H1 (cell line): ENCODE measurements around the gene DHRS3. TPM values are rescaled to one million over a fixed set of nuclear protein-coding genes. Genes with fewer than 3 reads are reported as not detected.
A peak's percentile ranks its signal among the peaks of the same experiment; 100 is the strongest.

Source experiments
- CTCF ChIA-PET: fragments of 300-600 bp; sonication (Branson Sonifier 250); formaldehyde crosslinking; loops from one replicate; lab custom pipeline; 2021; ENCODE audit not compliant: partially characterized antibody; lab: Charles Lee
- POLR2A ChIA-PET: fragments of 300-600 bp; sonication (Branson Sonifier 250); formaldehyde crosslinking; loops from one replicate; lab custom pipeline; 2021; ENCODE audit warnings: inconsistent platforms; ENCODE audit not compliant: partially characterized antibody; lab: Charles Lee
- DNase-seq, 2 experiments: peaks; one replicate each; pipeline versions ENCODE4 v3.0.0 to v3.0.0-alpha.2; 2010 to 2022; ENCODE audit warnings: low spot score in 2 of 2, low read depth in 1 of 2, mixed read lengths in 1 of 2
- FAIRE-seq: peaks from 2 replicates; lab custom pipeline; 2011; peaks lifted over from hg19 to GRCh38; lab: Jason Lieb, UNC
- H2AFZ ChIP-seq: 2 replicates; pipeline ENCODE4 v1.8.1; 2012; ENCODE audit warnings: low read length, inconsistent platforms
- H2AK5ac ChIP-seq: 2 replicates; pipeline ENCODE4 v1.6.1; 2013; ENCODE audit warnings: low read depth, low read length
- H2BK120ac ChIP-seq: replicated peaks from 2 replicates; pipeline ENCODE3; 2013; ENCODE audit warnings: low read depth, low read length, inconsistent platforms
- H2BK12ac ChIP-seq: 2 replicates; pipeline ENCODE4 v1.6.1; 2013; ENCODE audit warnings: low read depth, low read length
- H2BK15ac ChIP-seq: 2 replicates; pipeline ENCODE4 v1.6.1; 2013; ENCODE audit warnings: low read length
- H2BK20ac ChIP-seq: 2 replicates; pipeline ENCODE4 v1.6.1; 2013; ENCODE audit warnings: low read length
- H2BK5ac ChIP-seq: 2 replicates; pipeline ENCODE4 v1.6.1; 2013; ENCODE audit warnings: low read depth, low read length
- H3K14ac ChIP-seq: 2 replicates; pipeline ENCODE4 v1.6.1; 2013; ENCODE audit warnings: inconsistent platforms; ENCODE audit not compliant: insufficient read length
- H3K18ac ChIP-seq: 2 replicates; pipeline ENCODE4 v1.6.1; 2013; ENCODE audit warnings: low read length; ENCODE audit errors: extremely low read depth
- H3K23ac ChIP-seq: 2 replicates; pipeline ENCODE4 v1.6.1; 2013; ENCODE audit warnings: inconsistent platforms; ENCODE audit not compliant: insufficient read length
- H3K23me2 ChIP-seq: 2 replicates; pipeline ENCODE4 v1.6.1; 2013; ENCODE audit warnings: low read depth, low read length
- H3K27ac ChIP-seq: 2 replicates; pipeline ENCODE4 v1.6.1; 2011; ENCODE audit warnings: low read depth, low read length, inconsistent platforms
- H3K27me3 ChIP-seq, 4 experiments: replicated peaks in 1 of 4; 1 replicate in 1 of 4; 2 replicates in 3 of 4; pipeline versions ENCODE4 v1.6.1 to v1.8.1; 2011 to 2013; ENCODE audit warnings: low read length in 3 of 4, mild to moderate bottlenecking in 3 of 4, inconsistent platforms in 2 of 4, mixed read lengths in 2 of 4, moderate library complexity in 1 of 4; ENCODE audit not compliant: control insufficient read depth in 3 of 4, insufficient read depth in 3 of 4; ENCODE audit errors: extremely low read depth in 1 of 4
- H3K36me3 ChIP-seq, 4 experiments: 2 replicates each; pipeline versions ENCODE4 v1.6.1 to v1.8.1; 2011 to 2013; ENCODE audit warnings: mild to moderate bottlenecking in 4 of 4, low read length in 3 of 4, moderate library complexity in 2 of 4, control low read depth in 1 of 4, inconsistent platforms in 1 of 4; ENCODE audit not compliant: insufficient read depth in 4 of 4, control insufficient read depth in 2 of 4
- H3K4ac ChIP-seq: replicated peaks from 2 replicates; pipeline ENCODE3; 2013; ENCODE audit warnings: low read length, low read depth, mixed read lengths, inconsistent platforms; ENCODE audit not compliant: insufficient read length
- H3K4me1 ChIP-seq, 4 experiments: replicated peaks in 1 of 4; 1 replicate in 1 of 4; 2 replicates in 3 of 4; pipeline versions ENCODE4 v1.6.1 to v1.8.1; 2011 to 2013; ENCODE audit warnings: low read length in 3 of 4, inconsistent platforms in 2 of 4, mixed read lengths in 1 of 4; ENCODE audit not compliant: insufficient read depth in 4 of 4, control insufficient read depth in 3 of 4
- H3K4me2 ChIP-seq, 2 experiments: 2 replicates each; pipeline versions ENCODE4 v1.6.1 to v1.8.1; 2011 to 2013; ENCODE audit warnings: low read depth in 2 of 2, low read length in 2 of 2, control low read depth in 1 of 2, inconsistent platforms in 1 of 2, mild to moderate bottlenecking in 1 of 2; ENCODE audit not compliant: insufficient read depth in 1 of 2
- H3K4me3 ChIP-seq, 4 experiments: fragments of 200-600, 300-600 bp in 1 of 4; sonication (generic), shearing (Covaris generic), sonication (Bioruptor Twin) in 1 of 4; 2 replicates each; pipeline versions ENCODE4 v1.5.1 to v1.8.1; 2011 to 2016; ENCODE audit warnings: low read length in 4 of 4, low read depth in 3 of 4, control low read depth in 2 of 4, inconsistent platforms in 2 of 4, mild to moderate bottlenecking in 2 of 4, mixed read lengths in 1 of 4, moderate library complexity in 1 of 4; ENCODE audit not compliant: insufficient read depth in 2 of 4; ENCODE audit errors: extremely low read depth in 1 of 4
- H3K56ac ChIP-seq: replicated peaks from 2 replicates; pipeline ENCODE3; 2013; ENCODE audit warnings: low read depth, mild to moderate bottlenecking, mixed read lengths, low read length, inconsistent platforms; ENCODE audit not compliant: insufficient read length
- H3K79me1 ChIP-seq: 2 replicates; pipeline ENCODE4 v1.6.1; 2013; ENCODE audit warnings: low read depth, low read length, control low read depth
- H3K79me2 ChIP-seq, 2 experiments: 2 replicates each; pipeline versions ENCODE4 v1.6.1 to v1.8.1; 2012 to 2013; ENCODE audit warnings: low read length in 2 of 2, mild to moderate bottlenecking in 2 of 2, inconsistent platforms in 1 of 2; ENCODE audit not compliant: insufficient read depth in 2 of 2, control insufficient read depth in 1 of 2
- H3K9ac ChIP-seq, 4 experiments: replicated peaks in 1 of 4; 1 replicate in 1 of 4; 2 replicates in 3 of 4; pipeline versions ENCODE4 v1.6.1 to v1.8.1; 2011 to 2013; ENCODE audit warnings: low read depth in 3 of 4, low read length in 3 of 4, control low read depth in 2 of 4, mild to moderate bottlenecking in 2 of 4, moderate library complexity in 2 of 4, inconsistent platforms in 1 of 4; ENCODE audit errors: extremely low read depth in 1 of 4
- H3K9me3 ChIP-seq, 2 experiments: 2 replicates each; pipeline versions ENCODE4 v1.6.1 to v1.8.1; 2012 to 2013; ENCODE audit warnings: mild to moderate bottlenecking in 2 of 2, moderate library complexity in 2 of 2, control low read depth in 1 of 2, inconsistent platforms in 1 of 2, low read depth in 1 of 2, low read length in 1 of 2, mixed read lengths in 1 of 2; ENCODE audit not compliant: insufficient read depth in 2 of 2
- H4K20me1 ChIP-seq, 2 experiments: replicated peaks in 1 of 2; 2 replicates each; pipeline versions ENCODE3 to v1.8.1; 2011 to 2013; ENCODE audit warnings: inconsistent platforms in 2 of 2, low read length in 2 of 2, mild to moderate bottlenecking in 1 of 2; ENCODE audit not compliant: insufficient read depth in 2 of 2, control insufficient read depth in 1 of 2
- H4K5ac ChIP-seq: 2 replicates; pipeline ENCODE4 v1.6.1; 2013; ENCODE audit warnings: low read length, low read depth, mixed read lengths, inconsistent platforms; ENCODE audit not compliant: insufficient read length
- H4K8ac ChIP-seq: 2 replicates; pipeline ENCODE4 v1.8.0; 2013; ENCODE audit warnings: mild to moderate bottlenecking, moderate library complexity, low read length, inconsistent platforms; ENCODE audit not compliant: insufficient read depth; ENCODE audit errors: extremely low read depth
- H4K91ac ChIP-seq: replicated peaks from 2 replicates; pipeline ENCODE3; 2013; ENCODE audit warnings: low read length, mixed read lengths, inconsistent platforms; ENCODE audit not compliant: insufficient read length
- KDM1A ChIP-seq: fragments of 200-600, 300-600 bp; sonication (generic); IDR thresholded peaks from 2 replicates; pipeline ENCODE4 v1.7.1; 2016; ENCODE audit warnings: mild to moderate bottlenecking, low read length, borderline replicate concordance
- TBP ChIP-seq: IDR thresholded peaks from 2 replicates; pipeline ENCODE4 v1.6.1; 2011; ENCODE audit warnings: low read depth, low read length, improper control_type of control experiment
- WGBS, 2 experiments: shearing (Covaris generic) in 1 of 2; methylation state at CpG; one replicate each; pipeline versions ENCODE4 v1.1.6 to v1.1.7; 2013 to 2015; ENCODE audit warnings: low lambda C conversion rate in 2 of 2, mixed read lengths in 2 of 2, inconsistent platforms in 1 of 2, low coverage in 1 of 2, missing lambda C conversion rate in 1 of 2; ENCODE audit not compliant: insufficient replicate concordance in 2 of 2, insufficient coverage in 1 of 2, insufficient read length in 1 of 2; ENCODE audit errors: extremely low coverage in 1 of 2, missing lambda C conversion rate in 1 of 2; 5-methylcytosine and 5-hydroxymethylcytosine counted together
- polyA plus RNA-seq, 7 experiments: library from polyadenylated mRNA; depleted of rRNA in 3 of 7; stranded (reverse) in 5 of 7; unstranded in 2 of 7; fragments of >200 nt in 5 of 7; fragments of 200-250 nt in 2 of 7; gene quantifications; 1 replicate in 5 of 7; 2 replicates in 1 of 7; 4 replicates in 1 of 7; pipeline versions ENCODE4 v1.2.1 to v1.2.3, GENCODE V29; 2011 to 2013; ENCODE audit warnings: missing spikeins in 2 of 7, mixed read lengths in 2 of 7
- total RNA-seq: library from RNA; stranded (reverse); fragmentation: NEBNext Ultra II Directional; extraction: Animal tissue kit (Norgen Biotek cat#: 25700); gene quantifications from 2 replicates; pipeline ENCODE4 v1.2.1, GENCODE V29; 2021

The DHRS3 gene
- total and polyA plus RNA-seq, 2 of the 8 experiments (the other 6 are each of a cell fraction or from before 2014, with no cell fraction given) = 32.5 to 36.4 TPM

DNA sequence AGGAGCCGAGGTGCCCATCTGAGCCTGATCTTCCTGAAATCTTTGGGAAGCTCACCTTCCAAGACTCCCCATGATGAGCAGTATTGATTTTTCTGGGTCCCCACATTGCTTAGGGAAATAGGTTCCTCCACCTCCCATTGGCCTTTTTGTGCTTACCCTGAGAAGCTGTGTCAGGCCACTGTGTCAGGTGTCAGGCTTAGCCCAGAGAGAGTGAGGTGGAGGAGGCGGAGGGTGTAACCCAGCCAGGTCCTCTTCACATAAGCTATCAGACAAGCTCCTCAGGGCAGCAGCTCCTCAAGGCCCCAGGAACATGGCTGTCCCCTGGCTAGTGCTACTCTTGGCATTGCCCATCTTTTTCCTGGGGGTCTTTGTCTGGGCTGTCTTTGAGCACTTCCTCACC lies 26.2 kb upstream of the DHRS3 start:
- no peaks in the 10 kb centered on the region for H3K36me3 ChIP-seq
- no peak overlapping the region for H3K14ac ChIP-seq
- H3K79me1 ChIP-seq = no peaks in the 10 kb centered on the region
- H3K4me1 ChIP-seq = peaks cover 0 to 5% (median 2%) of the 10 kb centered on the region in 4 experiments; a peak in 4 of 7 replicates
- peaks cover 0 to 9% of the 10 kb centered on the region in 2 experiments; a peak in 2 of 4 replicates for H3K9me3 ChIP-seq
- H3K23ac ChIP-seq = no peak overlapping the region
- no peak overlapping the region; the same call in 1 of the 2 replicates for H2BK15ac ChIP-seq
- H2BK120ac ChIP-seq = no peak overlapping the region
- DNase-seq = no peak
- H2BK5ac ChIP-seq = no peak overlapping the region; the same call in 1 of the 2 replicates
- H3K79me2 ChIP-seq = no peaks in the 10 kb centered on the region
- H4K5ac ChIP-seq = no peak overlapping the region
- H2BK20ac ChIP-seq = 0 out of 2 replicates have a peak overlapping the region, but pooled peaks have one; percentile 21
- no peak for FAIRE-seq
- no peak overlapping the region for H3K18ac ChIP-seq
- no peaks in the 10 kb centered on the region for H4K20me1 ChIP-seq
- no peaks in the 10 kb centered on the region for H3K23me2 ChIP-seq
- H2AK5ac ChIP-seq = no peak overlapping the region
- H4K91ac ChIP-seq = no peak overlapping the region
- no peak overlapping the region for H3K9ac ChIP-seq
- ChIA-PET POLR2A (no interaction called here), CTCF (interaction anchor here (0.8 to 1.9 kb wide), 3 partner anchors 14 to 43 kb away, joined by 3 to 14 read pairs (median 8); no protein-coding TSS in a partner anchor)
- H2BK12ac ChIP-seq = peak overlapping the region; percentile 77; the same call in 1 of the 2 replicates
- H4K8ac ChIP-seq = no peak overlapping the region
- H3K4ac ChIP-seq = no peak overlapping the region
- no peak overlapping the region for H3K4me2 ChIP-seq
- H3K56ac ChIP-seq = no peak overlapping the region
- 98% methylated on average over 2 of the region's 2 CpGs; no CpG with 5 or more reads in 1 of the 2 experiments for WGBS, 2 experiments
- no peak overlapping the region for H3K27ac ChIP-seq
- H3K4me3 ChIP-seq = no peak overlapping the region
- no peaks in the 10 kb centered on the region; a peak in 1 of 7 replicates for H3K27me3 ChIP-seq
- H2AFZ ChIP-seq = peak overlapping the region; percentile 19; the same call in 1 of the 2 replicates
- TF ChIP-seq KDM1A = no peak
- no peak for TF ChIP-seq TBP
